Measurements from ENCODE around the gene CHIC1.
"Not testable (repeated sequence)": the region's sequence is repeated elsewhere in the genome, so short reads cannot be mapped to it uniquely, and the experiment has no call there.

Gene CHIC1

DNA sequence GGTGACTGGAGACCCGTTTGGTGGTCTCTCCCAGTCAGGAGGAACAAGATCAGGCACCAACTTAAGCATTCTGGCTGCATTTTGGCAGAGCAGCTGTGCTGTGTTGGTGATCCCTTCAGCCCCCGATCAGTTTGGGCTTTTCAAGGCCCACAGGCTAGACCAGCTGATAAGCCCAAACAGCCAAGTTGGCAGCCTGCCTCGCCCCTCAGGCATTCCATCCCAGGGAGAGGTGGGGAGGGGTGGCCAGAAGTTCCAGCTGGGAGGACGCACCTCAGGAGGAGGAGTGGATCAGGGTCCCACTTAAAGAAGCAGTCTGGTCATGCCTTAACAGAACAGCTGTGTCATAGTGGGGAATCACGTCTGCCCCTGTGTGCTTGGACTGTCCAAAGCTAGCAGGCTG lies 105.8 kb downstream of the CHIC1 start:
- DNase-seq (ENCODE audit: low spot score) = no peak
- TF ChIP-seq, protein P1, sequence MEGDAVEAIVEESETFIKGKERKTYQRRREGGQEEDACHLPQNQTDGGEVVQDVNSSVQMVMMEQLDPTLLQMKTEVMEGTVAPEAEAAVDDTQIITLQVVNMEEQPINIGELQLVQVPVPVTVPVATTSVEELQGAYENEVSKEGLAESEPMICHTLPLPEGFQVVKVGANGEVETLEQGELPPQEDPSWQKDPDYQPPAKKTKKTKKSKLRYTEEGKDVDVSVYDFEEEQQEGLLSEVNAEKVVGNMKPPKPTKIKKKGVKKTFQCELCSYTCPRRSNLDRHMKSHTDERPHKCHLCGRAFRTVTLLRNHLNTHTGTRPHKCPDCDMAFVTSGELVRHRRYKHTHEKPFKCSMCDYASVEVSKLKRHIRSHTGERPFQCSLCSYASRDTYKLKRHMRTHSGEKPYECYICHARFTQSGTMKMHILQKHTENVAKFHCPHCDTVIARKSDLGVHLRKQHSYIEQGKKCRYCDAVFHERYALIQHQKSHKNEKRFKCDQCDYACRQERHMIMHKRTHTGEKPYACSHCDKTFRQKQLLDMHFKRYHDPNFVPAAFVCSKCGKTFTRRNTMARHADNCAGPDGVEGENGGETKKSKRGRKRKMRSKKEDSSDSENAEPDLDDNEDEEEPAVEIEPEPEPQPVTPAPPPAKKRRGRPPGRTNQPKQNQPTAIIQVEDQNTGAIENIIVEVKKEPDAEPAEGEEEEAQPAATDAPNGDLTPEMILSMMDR (IDR thresholded peaks at IDR 0.05; ENCODE audit: extremely low read depth, missing control alignments) = no peak

- DNase-seq (ENCODE audit: low spot score) = no peak
- TF ChIP-seq, protein P1 (IDR thresholded peaks at IDR 0.05; ENCODE audit: extremely low read depth, missing control alignments) = no peak
Observed at GRCh38 chrX:73681408-73681807, 118.4 kb downstream of the CHIC1 start.

DNA sequence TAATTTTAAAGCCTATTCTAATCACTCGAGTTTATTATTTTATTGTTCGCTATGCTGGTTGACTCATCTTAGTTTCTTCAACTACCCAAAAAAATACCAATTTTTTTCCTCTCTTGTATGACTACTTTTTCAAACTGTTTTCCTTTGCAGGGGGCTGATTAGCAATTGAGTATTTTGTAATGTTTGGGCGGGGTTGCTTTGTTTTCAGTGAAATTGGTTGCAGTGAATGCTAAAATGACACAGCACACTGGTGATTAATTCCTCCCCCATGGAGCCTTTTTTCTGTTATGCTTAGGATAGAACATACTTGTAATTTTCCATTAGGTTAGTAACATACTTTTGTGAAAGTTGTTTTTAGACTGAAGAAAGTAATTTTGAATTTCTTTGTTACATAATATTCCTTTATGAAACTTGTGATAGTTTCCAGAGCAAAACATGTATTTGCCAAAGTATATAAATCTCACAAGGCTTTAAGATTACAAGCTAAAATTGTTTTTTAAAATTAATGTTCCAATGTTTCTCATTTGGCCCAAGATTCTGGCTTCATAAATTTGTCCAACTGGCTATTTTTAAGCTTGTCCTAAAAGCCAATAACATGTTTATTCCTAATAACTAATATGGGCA lies 120.4 kb downstream of the CHIC1 start:
- TF ChIP-seq, protein P1 (IDR thresholded peaks at IDR 0.05; ENCODE audit: extremely low read depth, missing control alignments) = no peak
- DNase-seq (ENCODE audit: low spot score) = no peak

- not testable (repeated sequence) for DNase-seq (ENCODE audit: low spot score)
Observed at GRCh38 chrX:73707014-73707413, 144.0 kb downstream of the CHIC1 start.

GRCh38 chrX:73728602-73729001 lies 165.6 kb downstream of the CHIC1 start:
- TF ChIP-seq, protein P1 (IDR thresholded peaks at IDR 0.05; ENCODE audit: extremely low read depth, missing control alignments) = no peak

More at GRCh38 chrX:73728602-73729001, 165.6 kb downstream of the CHIC1 start:
- no peak for DNase-seq (ENCODE audit: low spot score)

All from GM20000 (cell line).